ENCODE measurements around the gene C1orf21. TPM values are rescaled to one million over a fixed set of nuclear protein-coding genes. Genes with fewer than 3 reads are reported as not detected.

Gene C1orf21
- total and polyA plus RNA-seq, 2 of the 4 experiments (the other 2 are of a cell fraction), result 6.4 to 9.9 TPM

- in situ Hi-C loops (cut with MboI; ENCODE audit: low sequenced_read_pairs), result no loop called here
Observed at GRCh38 chr1:184383772-184384323, 3.0 kb upstream of the C1orf21 start.

More at GRCh38 chr1:184383772-184384323, 3.0 kb upstream of the C1orf21 start:
- CTCF ChIA-PET, result no interaction called here
- no peak overlapping the region for H3K18ac ChIP-seq (ENCODE audit: low read depth, low read length)
- BruUV-seq (replicated peaks), result no TSS peak
- no peak overlapping the region for H4K5ac ChIP-seq (ENCODE audit: low read depth, low read length)
- no peak overlapping the region for H3K4ac ChIP-seq (ENCODE audit: low read depth, low read length)
- H3K4me1 ChIP-seq (ENCODE audit: control insufficient read depth, insufficient read depth, low read length), result 0 out of 2 replicates have a peak, but pooled peaks cover 2% of the 10 kb centered on the region
- H3K4me2 ChIP-seq (ENCODE audit: low read depth, low read length), result no peak overlapping the region
- no peak overlapping the region for H3K14ac ChIP-seq (replicated peaks; ENCODE audit: low read depth, low read length)
- no peak overlapping the region for H2BK20ac ChIP-seq (ENCODE audit: low read depth, low read length)
- DNase-seq, result no peak
- H4K20me1 ChIP-seq (ENCODE audit: insufficient read depth, low read length), result no peaks in the 10 kb centered on the region
- no peak overlapping the region for H4K8ac ChIP-seq (ENCODE audit: low read depth in 2 of 2, low read length in 2 of 2)
- no peaks in the 10 kb centered on the region for H3K9me3 ChIP-seq (ENCODE audit: control insufficient read depth, insufficient read depth, low read length)
- intact Hi-C loops (cut with micrococcal nuclease) (loop anchor here (5.0 to 10.0 kb wide), 2 partner anchors 452 to 749 kb away; partner anchors contain the start of gene ARPC5), dilution Hi-C loops (cut with HindIII; ENCODE audit: low sequenced_read_pairs, unreplicated experiment) (no loop called here)
- H3K79me1 ChIP-seq (ENCODE audit: low read depth in 1 of 2, low read length in 2 of 2), result peaks cover 4 to 16% of the 10 kb centered on the region in 2 experiments; a peak in 3 of 4 replicates
- no peak overlapping the region for H3K27ac ChIP-seq (ENCODE audit: insufficient read depth, low read length)
- no peak overlapping the region for H2BK5ac ChIP-seq (ENCODE audit: low read depth, low read length, poor library complexity, severe bottlenecking)
- no peaks in the 10 kb centered on the region for H3K36me3 ChIP-seq (ENCODE audit: control insufficient read depth, insufficient read depth, low read length)
- no peak overlapping the region for H3K4me3 ChIP-seq (ENCODE audit: insufficient read depth, low read depth, low read length)
- H3K56ac ChIP-seq (ENCODE audit: extremely low read depth, insufficient read depth, low read length), result no peak overlapping the region
- no peak for ATAC-seq (ENCODE audit: low read depth)
- no peak overlapping the region for H2AK5ac ChIP-seq (ENCODE audit: low read depth, low read length)
- no peaks in the 10 kb centered on the region; the same call in 1 of the 2 replicates for H3K9me1 ChIP-seq (ENCODE audit: insufficient read depth, low read length)
- no peak overlapping the region for H2AFZ ChIP-seq (replicated peaks; ENCODE audit: low read length, poor library complexity)
- no peak overlapping the region for H3K23ac ChIP-seq (ENCODE audit: low read depth, low read length)
- H2AK9ac ChIP-seq (replicated peaks; ENCODE audit: low read depth, low read length, poor library complexity), result no peak overlapping the region
- no peak overlapping the region for H4K91ac ChIP-seq (ENCODE audit: insufficient read depth, low read depth, low read length)
- H3K9ac ChIP-seq (ENCODE audit: low read depth, low read length), result no peak overlapping the region
- H2BK120ac ChIP-seq (ENCODE audit: low read depth, low read length), result no peak overlapping the region
- peaks cover 11% of the 10 kb centered on the region for H3K27me3 ChIP-seq (ENCODE audit: control insufficient read depth, insufficient read depth, low read length)
- POLR2A ChIA-PET (ENCODE audit: unreplicated experiment), result no interaction called here
- H2BK15ac ChIP-seq (ENCODE audit: low read depth, low read length), result no peak overlapping the region
- TF ChIP-seq RCOR1 (IDR thresholded peaks at IDR 0.05; ENCODE audit: insufficient replicate concordance, low read length), result no peak
- TF ChIP-seq MAZ (IDR thresholded peaks at IDR 0.05; ENCODE audit: borderline replicate concordance, low read depth, low read length), result no peak
- WGBS, 2 experiments (ENCODE audit: extremely low coverage in 2 of 2, insufficient read length in 1 of 2), result no CpG with 5 or more reads among the region's 3 CpGs
